Right lobe of liver (tissue), 4 donors: ENCODE data around the gene DZIP1L.

Experiments used
- CTCF ChIP-seq, 4 donors: fragments of 200-600 bp in 3 of 4; fragments of 450-650 bp in 1 of 4; IDR thresholded peaks; one replicate each; pipeline versions ENCODE4 v1.5.1 to v1.8.0; 2016 to 2022; ENCODE audit warnings: antibody characterized with exemption in 4 of 4, mild to moderate bottlenecking in 2 of 4
- POLR2A ChIP-seq: fragments of 450-650 bp; IDR thresholded peaks from one replicate; pipeline ENCODE4 v1.6.1; 2017; ENCODE audit warnings: antibody characterized with exemption, mild to moderate bottlenecking
- donor health status: DM: no; HTN: no; CAD: no.
- donor health status: DM: no; HTN: no; CAD: no.
- donor health status: DM: no; HTN: yes; CAD: no.

GRCh38 chr3:138079901-138080300, 35.5 kb downstream of the DZIP1L start:
- TF ChIP-seq POLR2A (no peak), CTCF (IDR thresholded peaks at IDR 0.05) (no peak)
